GM18873 (cell line): Measurements from ENCODE around the gene CYLD.

Experiments
- ATAC-seq: cut with Tn5 transposase; IDR thresholded peaks from one replicate; pipeline ENCODE4 v1.9.1; 2021; ENCODE audit warnings: mild to moderate bottlenecking, moderate library complexity, moderate number of reproducible peaks; ENCODE audit not compliant: unreplicated experiment, low FRiP score

The CYLD gene

GRCh38 chr16:50709980-50710379 lies 31.9 kb upstream of the CYLD start:
- no peak for ATAC-seq

GRCh38 chr16:50711040-50711439 lies 30.8 kb upstream of the CYLD start:
- no peak for ATAC-seq

- no peak for ATAC-seq
These were observed 29.9 kb upstream of the CYLD start for GRCh38 chr16:50711862-50712559.

GRCh38 chr16:50712560-50712898 lies 29.4 kb upstream of the CYLD start:
- ATAC-seq = no peak

GRCh38 chr16:50712956-50713355 lies 28.9 kb upstream of the CYLD start:
- ATAC-seq = no peak

GRCh38 chr16:50717091-50717490 lies 24.8 kb upstream of the CYLD start:
- no peak for ATAC-seq

- no peak for ATAC-seq
These were observed 24.4 kb upstream of the CYLD start for GRCh38 chr16:50717494-50717893.

- no peak for ATAC-seq
These were observed 23.7 kb upstream of the CYLD start for GRCh38 chr16:50718061-50718760.

GRCh38 chr16:50718761-50719400 lies 23.0 kb upstream of the CYLD start:
- no peak for ATAC-seq

- no peak for ATAC-seq
These were observed 22.2 kb upstream of the CYLD start for GRCh38 chr16:50719401-50720337.

GRCh38 chr16:50721549-50722404 lies 20.1 kb upstream of the CYLD start:
- no peak for ATAC-seq

- no peak for ATAC-seq
These were observed 19.5 kb upstream of the CYLD start for GRCh38 chr16:50722405-50722737.

- ATAC-seq = no peak
These were observed 18.9 kb upstream of the CYLD start for GRCh38 chr16:50722960-50723359.

GRCh38 chr16:50724306-50724705 lies 17.6 kb upstream of the CYLD start:
- no peak for ATAC-seq

GRCh38 chr16:50731130-50731988 lies 10.5 kb upstream of the CYLD start:
- ATAC-seq = no peak

GRCh38 chr16:50731989-50732832 lies 9.7 kb upstream of the CYLD start:
- ATAC-seq = no peak

- ATAC-seq = no peak
These were observed 8.4 kb upstream of the CYLD start for GRCh38 chr16:50733468-50733867.

GRCh38 chr16:50735629-50736122 lies 6.2 kb upstream of the CYLD start:
- no peak for ATAC-seq
